SU-DHL-6 (cell line): ENCODE results near the gene RBM28.

ENCODE experiments used
- H2AFZ ChIP-seq: fragments of 200-600 bp; sonication (generic); 2 replicates; pipeline ENCODE4 v1.6.1; 2014; ENCODE audit warnings: low read depth, mild to moderate bottlenecking, moderate library complexity, mixed read lengths, antibody characterized with exemption, low read length; ENCODE audit not compliant: severe bottlenecking
- H3F3A ChIP-seq: fragments of 200-600 bp; shearing (Covaris generic); 2 replicates; pipeline ENCODE4 v1.6.0; 2016; ENCODE audit warnings: antibody characterized with exemption, mild to moderate bottlenecking; ENCODE audit not compliant: insufficient read depth
- H3K27ac ChIP-seq: fragments of 200-600 bp; sonication (generic); 2 replicates; pipeline ENCODE4 v1.5.1; 2016; ENCODE audit warnings: low read depth, mild to moderate bottlenecking, low read length, moderate library complexity, mixed read lengths
- H3K27me3 ChIP-seq: fragments of 200-600 bp; sonication (generic), shearing (Covaris generic); 2 replicates; pipeline ENCODE4 v1.6.0; 2014; ENCODE audit warnings: mild to moderate bottlenecking, low read length
- H3K36me3 ChIP-seq: fragments of 200-600 bp; sonication (generic); 2 replicates; pipeline ENCODE4 v1.6.1; 2014; ENCODE audit warnings: mild to moderate bottlenecking, low read length, mixed read lengths
- H3K4me2 ChIP-seq: fragments of 300-600, 200-600 bp; shearing (Covaris generic), sonication (generic); 2 replicates; pipeline ENCODE4 v1.6.0; 2014; ENCODE audit warnings: low read length, low read depth, mild to moderate bottlenecking; ENCODE audit not compliant: poor library complexity, severe bottlenecking
- H3K4me3 ChIP-seq: fragments of 200-600 bp; sonication (generic); 2 replicates; pipeline ENCODE4 v1.5.1; 2014; ENCODE audit warnings: antibody characterized with exemption, low read length, mild to moderate bottlenecking, mixed read lengths; ENCODE audit not compliant: insufficient read depth, poor library complexity, severe bottlenecking
- H3K79me2 ChIP-seq: fragments of 200-600 bp; sonication (generic); 2 replicates; pipeline ENCODE4 v1.6.1; 2014; ENCODE audit warnings: mild to moderate bottlenecking, low read length, moderate library complexity; ENCODE audit not compliant: insufficient read depth
- H3K9ac ChIP-seq: fragments of 200-600 bp; sonication (generic); 2 replicates; pipeline ENCODE4 v1.7.0; 2014; ENCODE audit warnings: mild to moderate bottlenecking, low read length
- H3K9me2 ChIP-seq: fragments of 200-600 bp; sonication (generic); replicated peaks from 2 replicates; pipeline ENCODE4 v1.6.1; 2014; ENCODE audit warnings: low read length; ENCODE audit not compliant: insufficient read depth
- H3K9me3 ChIP-seq: fragments of 200-600 bp; sonication (generic); 2 replicates; pipeline ENCODE4 v1.6.1; 2014; ENCODE audit warnings: low read length, mixed read lengths; ENCODE audit not compliant: insufficient read depth
- H4K20me1 ChIP-seq: fragments of 200-600 bp; sonication (generic); 2 replicates; pipeline ENCODE4 v1.6.1; 2014; ENCODE audit warnings: low read depth, mild to moderate bottlenecking, antibody characterized with exemption, low read length, moderate library complexity, mixed read lengths
- CTCF ChIP-seq: fragments of 200-600 bp; sonication (generic); IDR thresholded peaks from one replicate; pipeline ENCODE4 v1.5.1; 2017; ENCODE audit warnings: antibody characterized with exemption, mild to moderate bottlenecking, low read length, moderate library complexity; ENCODE audit not compliant: insufficient read depth, poor library complexity, severe bottlenecking
- EZH2phosphoT487 ChIP-seq: fragments of 200-600 bp; sonication (generic), shearing (Covaris generic); conservative IDR thresholded peaks from 2 replicates; pipeline ENCODE4 v1.6.1; 2018; ENCODE audit warnings: mild to moderate bottlenecking, antibody characterized with exemption, low read length, moderate library complexity, mixed read lengths

Gene RBM28

GRCh38 chr7:128376077-128376476 lies 32.4 kb upstream of the RBM28 start:
- H3K9me2 ChIP-seq, result no peaks in the 10 kb centered on the region
- H3K9ac ChIP-seq, result no peak overlapping the region
- no peaks in the 10 kb centered on the region for H3K79me2 ChIP-seq
- TF ChIP-seq CTCF (no peak), EZH2phosphoT487 (no peak)
- H3K4me3 ChIP-seq, result no peak overlapping the region
- H3K9me3 ChIP-seq, result no peaks in the 10 kb centered on the region
- no peaks in the 10 kb centered on the region for H3K27me3 ChIP-seq
- H3F3A ChIP-seq, result no peaks in the 10 kb centered on the region
- H3K36me3 ChIP-seq, result no peaks in the 10 kb centered on the region
- no peak overlapping the region for H3K27ac ChIP-seq
- H2AFZ ChIP-seq, result no peak overlapping the region
- H3K4me2 ChIP-seq, result no peak overlapping the region
- H4K20me1 ChIP-seq, result no peaks in the 10 kb centered on the region

GRCh38 chr7:128374041-128374440 lies 30.3 kb upstream of the RBM28 start:
- TF ChIP-seq CTCF (no peak), EZH2phosphoT487 (no peak)
- Histone ChIP-seq H4K20me1 (no peaks in the 10 kb centered on the region), H2AFZ (no peak overlapping the region)

GRCh38 chr7:128373606-128374005 lies 29.9 kb upstream of the RBM28 start:
- Histone ChIP-seq H3K79me2 (no peaks in the 10 kb centered on the region), H2AFZ (no peak overlapping the region), H3K4me3 (no peak overlapping the region), H3K9ac (no peak overlapping the region), H3K4me2 (no peak overlapping the region), H3K9me3 (no peaks in the 10 kb centered on the region), H3K27ac (no peak overlapping the region), H3K9me2 (no peaks in the 10 kb centered on the region), H4K20me1 (no peaks in the 10 kb centered on the region), H3F3A (no peaks in the 10 kb centered on the region), H3K36me3 (no peaks in the 10 kb centered on the region), H3K27me3 (no peaks in the 10 kb centered on the region)
- TF ChIP-seq CTCF (no peak), EZH2phosphoT487 (no peak)

More at GRCh38 chr7:128374041-128374440, 30.3 kb upstream of the RBM28 start:
- Histone ChIP-seq H3K9me2 (no peaks in the 10 kb centered on the region), H3K4me2 (no peak overlapping the region), H3K27me3 (no peaks in the 10 kb centered on the region), H3K9me3 (no peaks in the 10 kb centered on the region), H3K4me3 (no peak overlapping the region), H3F3A (no peaks in the 10 kb centered on the region), H3K27ac (no peak overlapping the region), H3K9ac (no peak overlapping the region), H3K36me3 (no peaks in the 10 kb centered on the region), H3K79me2 (no peaks in the 10 kb centered on the region)
